ENCODE measurements around the gene GLYATL3.
A peak's percentile ranks its signal among the peaks of the same experiment; 100 is the strongest.

Gene GLYATL3

GRCh38 chr6:49550492-49551077 lies 50.9 kb downstream of the GLYATL3 start, which contains the start of gene C6orf141:
TSS of gene C6orf141 (plus strand) at chr6:49550668. CDS start at chr6:49550793, 125 bp downstream.
- peak within 1 kb of the TSS; percentile 76 for H2BK120ac ChIP-seq (ENCODE audit: low read depth, low read length)
- peak within 1 kb of the TSS; percentile 98 for H2AK5ac ChIP-seq (ENCODE audit: low read depth, low read length)
- peaks cover 0 to 51% (median 0%) of the 10 kb centered on the region in 3 experiments for H3K27me3 ChIP-seq (ENCODE audit: control insufficient read depth in 3 of 3, insufficient read depth in 3 of 3, low read depth in 1 of 3, low read length in 3 of 3)
- H3K4me2 ChIP-seq (ENCODE audit: insufficient read depth, low read length, poor library complexity, severe bottlenecking), result peak within 1 kb of the TSS; percentile 76
- H3K27ac ChIP-seq (replicated peaks; ENCODE audit: low read length), result peak within 1 kb of the TSS; percentile 98
- H3K18ac ChIP-seq (ENCODE audit: low read length), result peak within 1 kb of the TSS; percentile 99
- H3K9me3 ChIP-seq (replicated peaks in 1 of 2; ENCODE audit: control insufficient read depth in 2 of 2, insufficient read depth in 1 of 2, low read depth in 1 of 2, low read length in 2 of 2), result no peaks in the 10 kb centered on the region
- H2BK15ac ChIP-seq (ENCODE audit: low read length), result peak within 1 kb of the TSS; percentile 86
- H3K4me3 ChIP-seq (ENCODE audit: low read length in 2 of 2), result peak within 1 kb of the TSS in 1 of 2 donors; percentile 84
- no peaks in the 10 kb centered on the region for H3K36me3 ChIP-seq (replicated peaks in 1 of 2; ENCODE audit: control insufficient read depth in 2 of 2, insufficient read depth in 2 of 2, low read length in 2 of 2)
- H2BK12ac ChIP-seq (ENCODE audit: low read length), result peak within 1 kb of the TSS; percentile 77
- peak within 1 kb of the TSS; percentile 96 for H3K4ac ChIP-seq (ENCODE audit: low read length)
- DNase-seq (ENCODE audit: low spot score), result peak; percentile 76
- H4K91ac ChIP-seq (ENCODE audit: low read depth, low read length, poor library complexity), result peak within 1 kb of the TSS; percentile 77
- H3K9ac ChIP-seq (ENCODE audit: low read depth, low read length, poor library complexity), result peak within 1 kb of the TSS; percentile 97
- H3K4me1 ChIP-seq (ENCODE audit: control insufficient read depth in 2 of 2, insufficient read depth in 1 of 2, low read depth in 1 of 2, low read length in 2 of 2), result peaks cover 2 to 4% of the 10 kb centered on the region in 2 donors
- H2AFZ ChIP-seq (ENCODE audit: low read length), result peak within 1 kb of the TSS; percentile 80
- no peak within 1 kb of the TSS for H4K8ac ChIP-seq (ENCODE audit: low read depth, low read length)
- peak within 1 kb of the TSS; percentile 2 for H3K14ac ChIP-seq (ENCODE audit: low read length)
- no CpG with 5 or more reads among the region's 42 CpGs for WGBS, 2 donors (ENCODE audit: extremely low coverage in 2 of 2, insufficient read length in 2 of 2, insufficient replicate concordance in 1 of 2)
- peak within 1 kb of the TSS; percentile 97 for H2BK5ac ChIP-seq (ENCODE audit: low read length)
- no peaks in the 10 kb centered on the region for H3K79me1 ChIP-seq (ENCODE audit: low read depth, low read length)
- peak within 1 kb of the TSS; percentile 88 for H3K23ac ChIP-seq (ENCODE audit: low read depth, low read length, poor library complexity)

DNA sequence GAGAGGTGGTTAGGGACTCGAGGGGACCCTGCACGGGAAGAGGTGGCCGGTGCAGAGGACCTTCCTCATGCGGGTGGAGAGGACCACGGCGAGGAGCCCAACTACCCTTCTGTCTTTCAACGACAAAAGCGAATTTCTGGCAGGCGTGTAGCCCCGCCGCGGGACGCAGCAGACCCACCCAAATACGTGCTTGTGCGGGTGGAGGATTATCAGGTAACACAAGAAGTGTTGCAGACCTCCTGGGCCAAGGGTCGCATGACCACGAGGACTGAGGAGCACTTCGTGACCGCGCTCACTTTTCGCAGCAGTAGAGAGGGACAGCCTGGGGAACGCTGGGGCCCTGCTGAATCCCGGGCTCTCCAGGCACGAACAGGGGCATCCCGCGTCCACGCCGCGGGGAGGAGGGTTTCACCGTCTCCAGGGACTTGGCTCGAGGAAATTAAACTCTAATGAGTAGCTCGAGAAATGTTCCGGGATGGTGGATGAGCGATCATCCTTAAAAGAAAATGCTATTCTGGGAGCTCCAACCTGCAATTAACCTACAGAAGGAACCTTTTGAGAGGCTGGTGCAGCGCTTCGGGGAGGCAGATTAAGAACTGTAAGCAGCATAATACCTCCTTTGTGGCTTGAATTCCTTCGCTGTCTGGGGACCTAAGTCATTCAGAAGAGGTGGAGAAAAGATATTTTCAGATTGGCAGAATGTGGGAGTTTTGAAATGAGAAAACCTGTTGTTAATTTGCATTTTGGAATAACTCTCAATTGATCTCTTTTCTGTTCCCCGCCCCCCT lies 51.5 kb downstream of the GLYATL3 start:
- DNase-seq (ENCODE audit: low spot score), result peak; percentile 67
- no peaks in the 10 kb centered on the region for H3K79me1 ChIP-seq (ENCODE audit: low read depth, low read length)
- peak overlapping the region; percentile 2 for H3K14ac ChIP-seq (ENCODE audit: low read length)
- H2AK5ac ChIP-seq (ENCODE audit: low read depth, low read length), result peak overlapping the region; percentile 98
- peak overlapping the region; percentile 77 for H2BK12ac ChIP-seq (ENCODE audit: low read length)
- peak overlapping the region; percentile 96 for H3K4ac ChIP-seq (ENCODE audit: low read length)
- peak overlapping the region; percentile 77 for H4K91ac ChIP-seq (ENCODE audit: low read depth, low read length, poor library complexity)
- WGBS, 2 donors (ENCODE audit: extremely low coverage in 2 of 2, insufficient read length in 2 of 2, insufficient replicate concordance in 1 of 2), result no CpG with 5 or more reads among the region's 38 CpGs
- peak overlapping the region; percentile 98 for H3K27ac ChIP-seq (replicated peaks; ENCODE audit: low read length)
- H2BK120ac ChIP-seq (ENCODE audit: low read depth, low read length), result peak overlapping the region; percentile 76
- peaks cover 0 to 51% (median 0%) of the 10 kb centered on the region in 3 experiments for H3K27me3 ChIP-seq (ENCODE audit: control insufficient read depth in 3 of 3, insufficient read depth in 3 of 3, low read depth in 1 of 3, low read length in 3 of 3)
- no peaks in the 10 kb centered on the region for H3K36me3 ChIP-seq (replicated peaks in 1 of 2; ENCODE audit: control insufficient read depth in 2 of 2, insufficient read depth in 2 of 2, low read length in 2 of 2)
- peak overlapping the region; percentile 99 for H3K18ac ChIP-seq (ENCODE audit: low read length)
- peak overlapping the region; percentile 80 for H2AFZ ChIP-seq (ENCODE audit: low read length)
- H3K23ac ChIP-seq (ENCODE audit: low read depth, low read length, poor library complexity), result peak overlapping the region; percentile 88
- peaks cover 2 to 4% of the 10 kb centered on the region in 2 donors for H3K4me1 ChIP-seq (ENCODE audit: control insufficient read depth in 2 of 2, insufficient read depth in 1 of 2, low read depth in 1 of 2, low read length in 2 of 2)
- no peaks in the 10 kb centered on the region for H3K9me3 ChIP-seq (replicated peaks in 1 of 2; ENCODE audit: control insufficient read depth in 2 of 2, insufficient read depth in 1 of 2, low read depth in 1 of 2, low read length in 2 of 2)
- H3K4me3 ChIP-seq (ENCODE audit: low read length in 2 of 2), result peak overlapping the region in 1 of 2 donors; percentile 84
- no peak overlapping the region for H4K8ac ChIP-seq (ENCODE audit: low read depth, low read length)
- peak overlapping the region; percentile 97 for H3K9ac ChIP-seq (ENCODE audit: low read depth, low read length, poor library complexity)
- peak overlapping the region; percentile 86 for H2BK15ac ChIP-seq (ENCODE audit: low read length)
- H2BK5ac ChIP-seq (ENCODE audit: low read length), result peak overlapping the region; percentile 97
- H3K4me2 ChIP-seq (ENCODE audit: insufficient read depth, low read length, poor library complexity, severe bottlenecking), result peak overlapping the region; percentile 76

DNA sequence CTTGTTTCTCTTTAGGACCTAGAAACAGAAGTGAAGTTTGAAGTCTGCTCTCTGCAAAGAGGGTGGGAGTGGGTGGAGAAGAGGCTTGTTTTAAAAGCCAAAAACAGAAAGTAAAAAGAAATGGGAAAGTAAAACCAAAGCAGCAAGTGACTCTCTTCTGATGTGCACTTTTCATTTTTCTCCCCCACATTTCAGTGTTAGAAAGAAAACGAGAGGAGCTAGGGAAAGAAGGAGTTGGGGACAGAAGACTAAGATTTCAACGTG lies 52.1 kb downstream of the GLYATL3 start:
- H3K9ac ChIP-seq (ENCODE audit: low read depth, low read length, poor library complexity), result no peak overlapping the region
- H4K8ac ChIP-seq (ENCODE audit: low read depth, low read length), result no peak overlapping the region
- no peak overlapping the region for H2BK15ac ChIP-seq (ENCODE audit: low read length)
- no peaks in the 10 kb centered on the region for H3K9me3 ChIP-seq (replicated peaks in 1 of 2; ENCODE audit: control insufficient read depth in 2 of 2, insufficient read depth in 1 of 2, low read depth in 1 of 2, low read length in 2 of 2)
- no peak overlapping the region for H4K91ac ChIP-seq (ENCODE audit: low read depth, low read length, poor library complexity)
- DNase-seq (ENCODE audit: low spot score), result no peak
- H3K27me3 ChIP-seq (ENCODE audit: control insufficient read depth in 3 of 3, insufficient read depth in 3 of 3, low read depth in 1 of 3, low read length in 3 of 3), result peaks cover 0 to 51% (median 0%) of the 10 kb centered on the region in 3 experiments
- H3K27ac ChIP-seq (replicated peaks; ENCODE audit: low read length), result peak overlapping the region; percentile 98
- no peak overlapping the region for H2AK5ac ChIP-seq (ENCODE audit: low read depth, low read length)
- H3K4ac ChIP-seq (ENCODE audit: low read length), result no peak overlapping the region
- no peaks in the 10 kb centered on the region for H3K36me3 ChIP-seq (replicated peaks in 1 of 2; ENCODE audit: control insufficient read depth in 2 of 2, insufficient read depth in 2 of 2, low read length in 2 of 2)
- H2BK120ac ChIP-seq (ENCODE audit: low read depth, low read length), result no peak overlapping the region
- no peak overlapping the region for H2AFZ ChIP-seq (ENCODE audit: low read length)
- H3K14ac ChIP-seq (ENCODE audit: low read length), result no peak overlapping the region
- WGBS, 2 donors (ENCODE audit: extremely low coverage in 2 of 2, insufficient read length in 2 of 2, insufficient replicate concordance in 1 of 2), result no CpG with 5 or more reads among the region's 2 CpGs
- H2BK5ac ChIP-seq (ENCODE audit: low read length), result no peak overlapping the region
- H3K4me2 ChIP-seq (ENCODE audit: insufficient read depth, low read length, poor library complexity, severe bottlenecking), result peak overlapping the region; percentile 22
- H3K79me1 ChIP-seq (ENCODE audit: low read depth, low read length), result no peaks in the 10 kb centered on the region
- peaks cover 2 to 4% of the 10 kb centered on the region in 2 donors for H3K4me1 ChIP-seq (ENCODE audit: control insufficient read depth in 2 of 2, insufficient read depth in 1 of 2, low read depth in 1 of 2, low read length in 2 of 2)
- H3K23ac ChIP-seq (ENCODE audit: low read depth, low read length, poor library complexity), result no peak overlapping the region
- H3K18ac ChIP-seq (ENCODE audit: low read length), result no peak overlapping the region
- H3K4me3 ChIP-seq (ENCODE audit: low read length in 2 of 2), result peak overlapping the region in 1 of 2 donors; percentile 84
- no peak overlapping the region for H2BK12ac ChIP-seq (ENCODE audit: low read length)

GRCh38 chr6:49552596-49552995 lies 52.9 kb downstream of the GLYATL3 start:
- no peaks in the 10 kb centered on the region for H3K79me1 ChIP-seq (ENCODE audit: low read depth, low read length)
- H2BK5ac ChIP-seq (ENCODE audit: low read length), result no peak overlapping the region
- no CpG with 5 or more reads among the region's 2 CpGs for WGBS, 2 donors (ENCODE audit: extremely low coverage in 2 of 2, insufficient read length in 2 of 2, insufficient replicate concordance in 1 of 2)
- peak; percentile 14 for DNase-seq (ENCODE audit: low spot score)
- H2BK120ac ChIP-seq (ENCODE audit: low read depth, low read length), result no peak overlapping the region
- H3K14ac ChIP-seq (ENCODE audit: low read length), result no peak overlapping the region
- no peak overlapping the region for H3K23ac ChIP-seq (ENCODE audit: low read depth, low read length, poor library complexity)
- peak overlapping the region; percentile 38 for H3K4me2 ChIP-seq (ENCODE audit: insufficient read depth, low read length, poor library complexity, severe bottlenecking)
- H3K27me3 ChIP-seq (ENCODE audit: control insufficient read depth in 3 of 3, insufficient read depth in 3 of 3, low read depth in 1 of 3, low read length in 3 of 3), result peaks cover 0 to 47% (median 0%) of the 10 kb centered on the region in 3 experiments
- H2BK12ac ChIP-seq (ENCODE audit: low read length), result no peak overlapping the region
- H3K18ac ChIP-seq (ENCODE audit: low read length), result no peak overlapping the region
- no peak overlapping the region for H2BK15ac ChIP-seq (ENCODE audit: low read length)
- H3K4me3 ChIP-seq (ENCODE audit: low read length in 2 of 2), result peak overlapping the region in 1 of 2 donors; percentile 70
- no peaks in the 10 kb centered on the region for H3K9me3 ChIP-seq (replicated peaks in 1 of 2; ENCODE audit: control insufficient read depth in 2 of 2, insufficient read depth in 1 of 2, low read depth in 1 of 2, low read length in 2 of 2)
- no peak overlapping the region for H3K9ac ChIP-seq (ENCODE audit: low read depth, low read length, poor library complexity)
- H2AFZ ChIP-seq (ENCODE audit: low read length), result no peak overlapping the region
- no peaks in the 10 kb centered on the region for H3K36me3 ChIP-seq (replicated peaks in 1 of 2; ENCODE audit: control insufficient read depth in 2 of 2, insufficient read depth in 2 of 2, low read length in 2 of 2)
- no peak overlapping the region for H4K91ac ChIP-seq (ENCODE audit: low read depth, low read length, poor library complexity)
- H3K27ac ChIP-seq (replicated peaks; ENCODE audit: low read length), result peak overlapping the region; percentile 75
- H3K4me1 ChIP-seq (ENCODE audit: control insufficient read depth in 2 of 2, insufficient read depth in 1 of 2, low read depth in 1 of 2, low read length in 2 of 2), result peaks cover 2 to 4% of the 10 kb centered on the region in 2 donors
- H3K4ac ChIP-seq (ENCODE audit: low read length), result no peak overlapping the region
- no peak overlapping the region for H2AK5ac ChIP-seq (ENCODE audit: low read depth, low read length)
- no peak overlapping the region for H4K8ac ChIP-seq (ENCODE audit: low read depth, low read length)

Data from neuronal stem cell (in vitro differentiated cells).